Stimulated activated CD4-positive, alpha-beta T cell treated with anti-CD3 and anti-CD28 coated beads, TNF-alpha, amount 100 ng/mL, for 48 hours (primary cell): ENCODE data around the gene FSCN2.
"Not testable (repeated sequence)": the region's sequence is repeated elsewhere in the genome, so short reads cannot be mapped to it uniquely, and the experiment has no call there.

ENCODE experiments used
- DNase-seq, 3 donors: peaks; one replicate each; pipeline ENCODE4 v3.0.0-alpha.2; 2020; ENCODE audit warnings: low read depth in 3 of 3

Gene FSCN2

DNA sequence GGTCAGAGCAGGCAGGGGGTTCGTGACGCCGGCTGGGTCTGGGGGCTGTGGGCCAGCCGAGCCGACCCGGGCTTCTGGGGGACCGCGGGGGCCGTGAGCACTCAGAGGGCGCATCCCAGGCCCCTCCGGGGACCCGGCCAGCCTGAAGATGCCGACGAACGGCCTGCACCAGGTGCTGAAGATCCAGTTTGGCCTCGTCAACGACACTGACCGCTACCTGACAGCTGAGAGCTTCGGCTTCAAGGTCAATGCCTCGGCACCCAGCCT, 140 bp downstream of the FSCN2 start:
- no peak for DNase-seq

DNA sequence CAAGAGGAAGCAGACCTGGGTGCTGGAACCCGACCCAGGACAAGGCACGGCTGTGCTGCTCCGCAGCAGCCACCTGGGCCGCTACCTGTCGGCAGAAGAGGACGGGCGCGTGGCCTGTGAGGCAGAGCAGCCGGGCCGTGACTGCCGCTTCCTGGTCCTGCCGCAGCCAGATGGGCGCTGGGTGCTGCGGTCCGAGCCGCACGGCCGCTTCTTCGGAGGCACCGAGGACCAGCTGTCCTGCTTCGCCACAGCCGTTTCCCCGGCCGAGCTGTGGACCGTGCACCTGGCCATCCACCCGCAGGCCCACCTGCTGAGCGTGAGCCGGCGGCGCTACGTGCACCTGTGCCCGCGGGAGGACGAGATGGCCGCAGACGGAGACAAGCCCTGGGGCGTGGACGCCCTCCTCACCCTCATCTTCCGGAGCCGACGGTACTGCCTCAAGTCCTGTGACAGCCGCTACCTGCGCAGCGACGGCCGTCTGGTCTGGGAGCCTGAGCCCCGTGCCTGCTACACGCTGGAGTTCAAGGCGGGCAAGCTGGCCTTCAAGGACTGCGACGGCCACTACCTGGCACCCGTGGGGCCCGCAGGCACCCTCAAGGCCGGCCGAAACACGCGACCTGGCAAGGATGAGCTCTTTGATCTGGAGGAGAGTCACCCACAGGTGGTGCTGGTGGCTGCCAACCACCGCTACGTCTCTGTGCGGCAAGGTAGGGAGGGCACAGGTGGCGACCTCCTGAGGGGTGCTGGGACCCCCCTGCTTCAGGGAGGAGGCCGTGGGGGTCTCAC, 667 bp downstream of the FSCN2 start:
- DNase-seq = no peak

DNA sequence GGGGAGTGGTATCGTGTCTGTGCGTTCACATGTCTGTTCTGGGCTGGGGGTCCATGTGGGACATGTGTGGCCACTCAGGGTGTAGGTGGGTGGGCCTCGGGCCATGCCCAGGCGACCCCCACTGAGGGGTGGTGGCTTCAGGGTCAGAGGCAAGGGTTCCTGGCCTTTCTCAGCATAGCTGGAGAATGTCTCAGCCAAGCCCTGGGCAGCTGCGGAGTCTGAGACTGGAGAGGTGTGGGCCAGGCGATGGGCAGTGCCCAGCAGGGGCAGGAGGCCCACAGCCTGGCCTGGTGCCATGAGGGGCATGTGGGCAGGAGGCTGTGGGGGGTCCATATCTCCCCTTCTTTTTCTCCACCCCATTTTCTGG, 1.2 kb downstream of the FSCN2 start:
- DNase-seq = no peak

DNA sequence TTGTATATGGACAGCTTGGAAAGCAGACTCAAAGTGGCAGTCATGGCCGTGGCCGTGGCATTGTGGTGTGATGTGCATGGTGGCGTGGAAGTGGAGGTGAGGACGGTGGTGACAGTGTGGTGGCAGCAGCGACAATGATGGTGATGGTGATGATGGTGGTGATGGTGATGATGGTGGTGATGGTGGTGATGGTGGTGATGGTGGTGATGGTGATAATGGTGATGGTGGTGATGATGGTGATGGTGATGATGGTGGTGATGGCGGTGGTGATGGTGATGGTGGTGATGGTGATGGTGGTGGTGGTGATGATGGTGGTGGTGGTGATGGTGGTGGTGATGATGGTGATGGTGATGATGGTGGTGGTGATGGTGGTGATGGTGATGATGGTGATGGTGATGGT, 2.8 kb downstream of the FSCN2 start:
- DNase-seq = not testable (repeated sequence)

DNA sequence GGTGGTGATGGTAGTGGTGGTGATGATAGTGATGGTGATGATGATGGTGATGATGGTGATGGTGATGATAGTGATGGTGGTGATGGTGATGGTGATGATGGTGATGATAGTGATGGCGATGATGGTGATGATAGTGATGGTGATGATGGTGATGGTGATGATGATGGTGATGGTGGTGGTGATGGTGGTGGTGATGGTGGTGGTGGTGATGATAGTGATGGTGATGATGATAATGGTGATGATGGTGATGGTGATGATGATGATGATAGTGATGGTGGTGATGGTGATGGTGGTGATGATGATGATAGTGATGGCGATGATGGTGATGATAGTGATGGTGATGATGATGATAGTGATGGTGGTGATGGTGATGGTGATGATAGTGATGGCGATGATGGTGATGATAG, 3.8 kb downstream of the FSCN2 start:
- DNase-seq = not testable (repeated sequence)

DNA sequence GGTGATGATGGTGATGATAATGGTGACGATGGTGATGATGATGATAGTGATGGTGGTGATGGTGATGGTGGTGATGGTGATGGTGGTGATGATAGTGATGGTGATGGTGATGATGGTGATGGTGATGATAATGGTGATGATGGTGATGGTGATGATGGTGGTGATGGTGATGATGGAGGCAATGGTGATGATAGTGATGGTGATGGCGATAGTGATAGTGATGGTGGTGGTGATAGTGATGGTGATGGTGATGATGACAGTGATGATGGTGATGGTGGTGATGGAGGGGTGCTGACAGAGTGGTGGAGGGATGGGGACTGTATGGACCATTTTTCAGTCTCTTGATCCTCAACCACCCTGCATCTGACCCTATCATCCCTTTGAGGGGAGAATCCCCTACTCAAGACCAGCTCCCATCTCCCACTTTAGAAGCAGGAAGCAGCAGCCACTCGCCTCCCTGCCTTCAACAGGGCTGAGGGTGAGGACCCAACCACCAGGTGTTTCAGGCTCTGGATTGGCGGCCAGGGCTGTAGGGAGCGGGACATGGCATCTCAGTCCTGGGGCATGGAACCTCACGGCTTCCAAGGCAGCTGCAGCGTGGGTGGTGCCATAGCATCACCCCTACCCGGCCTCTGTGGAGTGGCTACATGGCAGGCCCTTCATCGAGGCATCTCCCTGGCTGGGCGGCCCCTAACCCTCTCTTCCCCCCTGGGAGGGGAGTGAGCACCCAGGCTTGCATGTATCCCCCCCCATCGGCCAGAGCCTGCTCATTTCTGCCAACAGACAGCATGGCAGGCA, 4.5 kb downstream of the FSCN2 start:
- DNase-seq = no peak

DNA sequence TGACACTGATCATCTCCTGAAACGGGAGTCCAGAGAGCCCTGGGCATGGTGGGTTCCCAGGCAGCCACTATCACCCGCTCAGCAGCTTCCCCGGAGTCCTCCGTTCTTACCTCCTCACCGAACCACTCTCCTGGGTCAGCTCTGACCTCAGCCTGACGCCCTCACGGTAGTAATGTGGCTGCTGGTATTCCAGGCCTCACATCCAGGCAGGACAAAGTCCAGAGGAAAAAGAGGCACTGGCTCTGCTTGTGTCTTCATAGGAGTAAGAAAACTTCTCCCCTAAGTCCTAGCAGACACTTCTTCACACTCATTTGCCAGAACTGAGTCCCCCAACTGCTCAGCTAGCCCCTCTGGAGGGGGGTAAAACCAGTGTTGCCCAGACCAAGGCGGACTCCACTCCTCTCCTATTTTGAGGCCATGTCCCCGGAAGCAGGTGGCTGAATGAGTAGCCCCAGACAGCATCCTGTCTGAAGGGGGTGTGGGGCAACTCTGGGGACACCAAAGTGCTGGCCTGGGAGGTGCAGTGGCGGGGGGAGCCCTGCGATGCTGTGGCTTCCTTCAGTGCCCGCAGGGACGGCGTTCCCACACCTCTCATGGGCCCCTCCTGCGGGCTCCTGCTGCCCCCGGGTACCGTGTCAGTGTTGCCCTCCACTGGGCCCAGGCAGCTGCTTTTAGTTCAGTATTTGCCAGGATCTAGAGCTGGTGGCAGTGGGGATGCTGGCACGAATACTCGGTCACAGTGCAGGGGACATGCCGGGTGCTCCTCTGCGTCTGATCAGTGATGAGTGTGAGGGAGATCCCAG, 5.4 kb downstream of the FSCN2 start:
- no peak for DNase-seq

DNA sequence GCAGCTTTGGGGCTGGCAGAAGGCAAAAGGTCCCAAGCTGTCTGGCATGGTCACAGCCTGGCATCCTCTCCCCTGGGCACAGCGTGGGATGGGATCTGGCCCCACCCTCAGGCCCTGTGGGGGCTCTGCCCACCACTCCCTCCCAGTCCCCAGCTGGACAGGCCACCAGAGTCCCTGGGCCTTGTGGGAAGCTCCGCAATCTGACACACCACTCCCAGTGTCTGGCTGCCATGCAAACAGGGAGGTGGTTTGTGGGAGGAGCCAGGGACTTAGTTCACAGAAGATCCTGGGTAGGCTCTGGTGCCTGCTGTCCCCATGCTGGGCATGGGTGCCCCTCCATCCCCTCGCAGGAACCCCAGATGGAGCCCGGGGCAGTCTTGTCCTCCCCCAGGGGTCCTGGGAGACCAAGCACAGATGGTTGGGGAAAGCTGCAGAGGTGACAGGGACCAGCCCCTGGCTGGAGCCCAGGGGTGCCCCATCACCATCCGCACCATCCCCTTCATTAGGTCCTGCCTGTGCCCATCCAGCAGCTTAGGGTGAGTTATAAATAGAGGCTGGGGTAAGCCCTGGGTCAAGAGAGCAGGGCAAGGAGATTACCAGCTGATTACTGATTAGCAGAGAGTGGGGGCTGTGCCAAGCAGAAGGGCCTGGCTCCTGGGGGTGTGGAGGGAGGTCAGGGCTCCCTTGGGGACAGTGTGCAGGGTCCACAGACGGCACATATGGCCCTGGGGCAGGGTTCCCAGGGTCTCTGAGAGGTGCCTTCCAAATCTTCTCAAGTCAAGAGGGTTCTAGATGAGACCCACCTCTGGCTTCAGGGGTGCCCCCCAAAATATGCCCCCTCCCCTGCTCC, 6.2 kb downstream of the FSCN2 start:
- no peak for DNase-seq

DNA sequence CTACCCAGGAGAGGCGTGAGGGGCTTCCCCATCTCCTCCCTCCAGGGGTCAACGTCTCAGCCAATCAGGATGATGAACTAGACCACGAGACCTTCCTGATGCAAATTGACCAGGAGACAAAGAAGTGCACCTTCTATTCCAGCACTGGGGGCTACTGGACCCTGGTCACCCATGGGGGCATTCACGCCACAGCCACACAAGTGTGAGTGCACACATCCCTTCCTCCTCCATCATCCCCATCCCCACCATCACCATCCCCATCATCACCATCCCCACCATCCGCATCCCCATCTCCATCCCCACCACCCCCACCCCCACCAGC, 6.8 kb downstream of the FSCN2 start:
- no peak for DNase-seq

DNA sequence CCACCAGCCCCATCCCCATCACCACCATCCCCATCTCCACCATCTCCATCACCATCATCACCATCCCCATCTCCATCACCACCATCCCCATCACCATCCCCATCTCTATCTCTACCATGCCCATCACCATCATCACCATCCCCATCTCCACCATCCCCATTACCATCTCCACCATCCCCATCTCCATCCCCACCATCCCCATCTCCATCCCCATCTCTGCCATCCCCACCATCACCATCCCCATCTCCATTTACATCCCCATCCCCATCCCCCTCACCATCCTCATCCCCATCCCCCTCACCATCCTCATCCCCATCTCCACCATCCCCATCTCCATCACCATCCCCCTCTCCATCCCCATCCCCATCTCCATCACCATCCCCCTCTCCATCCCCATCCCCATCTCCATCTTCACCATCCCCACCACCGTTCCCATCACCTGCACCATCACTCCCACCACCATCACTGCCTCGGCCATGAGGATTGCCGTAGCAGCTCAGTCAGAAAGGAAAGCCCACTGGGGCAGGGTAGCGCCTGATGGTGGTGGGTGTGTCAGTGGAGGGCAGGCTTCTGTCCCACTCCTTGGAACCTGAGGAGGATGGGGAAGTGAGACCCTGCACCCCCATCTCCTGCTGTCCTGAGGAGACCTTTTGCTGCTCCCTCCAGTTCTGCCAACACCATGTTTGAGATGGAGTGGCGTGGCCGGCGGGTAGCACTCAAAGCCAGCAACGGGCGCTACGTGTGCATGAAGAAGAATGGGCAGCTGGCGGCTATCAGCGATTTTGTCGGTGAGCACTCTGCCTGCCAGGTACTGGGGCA, 7.5 kb downstream of the FSCN2 start:
- no peak for DNase-seq

DNA sequence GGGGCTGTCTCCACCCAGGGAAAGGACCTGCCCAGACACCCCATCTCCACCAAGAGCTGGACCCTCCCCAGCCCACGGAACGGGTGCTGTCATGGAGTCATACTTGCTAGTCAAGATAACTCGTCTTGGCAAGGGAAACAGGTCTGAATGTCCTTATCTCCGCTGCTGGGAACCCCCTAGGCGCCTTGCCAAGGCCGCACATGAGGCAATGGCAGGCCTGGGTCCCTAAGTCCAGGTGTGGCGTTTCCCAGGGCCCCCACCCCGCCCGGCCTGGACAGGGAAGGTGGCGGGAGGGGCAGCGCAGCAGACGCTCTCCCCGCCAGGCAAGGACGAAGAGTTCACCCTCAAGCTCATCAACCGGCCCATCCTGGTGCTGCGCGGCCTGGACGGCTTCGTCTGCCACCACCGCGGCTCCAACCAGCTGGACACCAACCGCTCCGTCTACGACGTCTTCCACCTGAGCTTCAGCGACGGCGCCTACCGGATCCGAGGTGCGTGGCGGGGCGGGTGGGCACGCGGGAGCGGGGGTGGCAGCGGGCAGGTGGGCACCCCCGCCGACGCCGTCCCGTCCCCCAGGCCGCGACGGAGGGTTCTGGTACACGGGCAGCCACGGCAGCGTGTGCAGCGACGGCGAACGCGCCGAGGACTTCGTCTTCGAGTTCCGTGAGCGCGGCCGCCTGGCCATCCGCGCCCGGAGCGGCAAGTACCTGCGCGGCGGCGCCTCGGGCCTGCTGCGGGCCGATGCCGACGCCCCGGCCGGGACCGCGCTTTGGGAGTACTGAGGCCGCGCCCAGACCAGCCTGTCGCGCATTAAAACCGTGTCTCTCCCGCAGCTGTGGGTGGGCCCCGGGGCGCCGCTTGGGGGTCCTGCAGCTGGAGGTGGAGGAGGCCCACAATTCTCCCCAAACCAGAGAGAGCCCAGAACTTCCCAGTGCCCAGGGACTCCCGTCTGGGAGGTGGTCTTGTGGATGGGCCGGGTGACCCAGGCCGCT, 8.4 kb downstream of the FSCN2 start:
- DNase-seq = no peak

DNA sequence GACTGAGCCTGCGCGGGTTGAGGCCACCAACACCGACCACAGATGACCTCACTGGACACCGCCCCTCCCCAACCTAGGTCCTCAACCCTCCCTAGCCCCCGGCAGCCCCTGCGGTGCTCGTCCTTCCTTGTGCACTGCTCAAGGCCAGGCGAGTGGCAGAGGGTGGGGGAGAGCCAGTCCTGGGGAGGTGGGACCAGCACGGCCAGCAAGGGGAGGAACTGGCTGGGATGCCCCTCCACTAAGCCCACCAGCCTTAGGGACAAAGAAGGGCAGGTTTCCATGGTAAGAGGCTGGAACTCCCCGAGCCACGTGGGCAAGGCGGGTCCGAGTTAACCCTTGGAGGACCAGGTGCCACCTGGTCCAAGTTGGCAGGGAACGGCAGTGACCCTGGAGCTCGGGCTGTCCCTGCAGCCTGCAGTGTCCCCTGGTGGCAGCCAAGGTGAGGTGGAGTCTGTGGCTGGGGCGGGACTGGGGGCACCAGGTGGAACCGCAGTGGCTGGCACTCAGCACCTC, 9.2 kb downstream of the FSCN2 start:
- no peak for DNase-seq

DNA sequence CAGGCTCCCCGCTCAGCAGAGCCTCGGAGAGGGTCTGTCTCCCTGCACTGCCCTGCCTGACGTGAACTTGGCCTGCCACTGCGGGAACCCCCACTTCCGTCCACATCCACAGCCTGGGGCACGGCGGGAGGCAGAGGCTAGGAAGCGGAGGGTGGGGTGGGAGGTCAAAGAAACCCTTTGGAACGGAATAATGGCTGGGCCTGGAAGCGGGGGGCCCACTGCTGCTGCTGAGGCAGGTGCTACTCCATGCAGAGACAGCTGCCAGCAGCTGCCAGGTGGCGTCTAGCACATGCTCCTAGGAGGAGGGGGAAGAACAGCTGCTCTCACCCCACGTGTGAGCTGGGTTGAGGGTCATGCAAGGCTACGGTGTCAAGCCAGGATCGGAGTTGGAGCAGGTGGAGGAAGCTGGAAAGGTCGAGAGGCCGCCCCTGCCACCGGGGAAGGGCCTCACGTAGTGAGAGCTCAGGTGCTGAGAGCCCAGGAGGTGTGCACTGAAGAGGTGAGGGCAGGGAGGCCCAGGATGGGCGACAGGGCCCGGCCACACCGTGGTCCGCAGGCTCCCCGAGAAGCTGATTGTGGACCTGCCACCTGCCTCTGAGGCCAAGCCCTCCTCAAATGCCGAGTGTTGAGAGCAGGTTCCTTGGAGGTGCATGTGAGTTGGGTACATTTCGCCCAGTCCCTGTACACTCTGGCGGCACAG, 9.8 kb downstream of the FSCN2 start:
- DNase-seq = no peak

DNA sequence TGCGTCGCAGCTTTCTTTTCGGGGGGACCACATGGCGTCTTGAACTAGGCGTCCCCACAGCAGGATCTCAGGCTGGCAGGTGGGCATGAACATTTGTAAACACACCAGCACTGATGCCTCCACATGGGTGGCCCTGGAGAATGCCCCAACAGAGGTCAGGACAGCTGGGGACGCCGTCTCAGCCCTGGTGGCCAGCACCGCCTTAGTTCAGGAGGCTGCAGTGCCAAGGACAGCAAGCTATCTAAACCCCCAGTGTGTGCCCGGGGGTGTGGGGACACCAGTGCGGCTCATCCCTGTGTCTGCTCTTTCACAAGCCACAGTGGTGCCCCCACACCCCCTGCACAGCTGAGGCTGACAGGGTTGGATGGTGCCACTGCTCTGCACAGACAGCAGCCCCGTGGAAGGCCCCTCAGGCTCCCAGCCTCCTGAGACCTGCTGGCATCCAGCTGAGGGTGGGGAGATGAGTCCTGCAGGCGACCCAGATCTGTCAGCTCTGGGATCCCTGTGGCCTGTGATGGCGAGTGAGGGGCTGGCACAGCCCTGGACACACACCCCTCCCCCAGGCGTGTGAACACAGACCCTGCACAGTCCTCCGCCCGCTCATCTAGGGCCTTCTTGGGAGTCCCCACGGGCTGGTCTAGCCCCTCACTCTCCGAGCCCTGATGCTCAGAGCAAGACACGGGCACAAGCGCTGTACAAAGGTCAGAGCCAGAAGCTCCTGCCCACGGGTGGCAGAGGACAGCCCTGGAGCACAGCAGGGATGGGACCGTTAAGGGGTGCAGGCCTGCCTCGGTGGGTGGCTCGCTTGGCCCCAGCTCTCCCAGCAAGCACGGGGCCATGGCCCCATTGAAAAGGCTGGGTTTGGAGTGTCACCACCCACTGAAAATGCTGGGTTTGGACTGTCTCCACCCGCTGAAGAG, 10.7 kb downstream of the FSCN2 start:
- DNase-seq = no peak

DNA sequence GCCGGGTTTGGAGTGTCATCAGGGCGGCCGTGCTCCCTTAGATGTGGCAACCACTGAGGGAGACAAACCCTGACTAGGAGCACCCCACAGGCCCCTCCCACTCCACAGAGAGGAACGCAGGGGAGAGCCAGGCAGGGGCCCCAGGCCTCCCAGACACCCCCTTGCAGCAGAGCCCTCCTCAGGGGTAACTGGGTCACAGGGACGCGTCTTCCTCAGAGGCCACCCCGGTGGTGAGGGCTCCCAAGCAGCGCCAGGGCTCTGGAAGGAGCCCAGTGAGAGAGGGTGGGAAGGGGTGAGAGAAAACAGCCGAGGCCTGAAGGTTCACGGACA, 11.4 kb downstream of the FSCN2 start:
- DNase-seq = no peak

DNA sequence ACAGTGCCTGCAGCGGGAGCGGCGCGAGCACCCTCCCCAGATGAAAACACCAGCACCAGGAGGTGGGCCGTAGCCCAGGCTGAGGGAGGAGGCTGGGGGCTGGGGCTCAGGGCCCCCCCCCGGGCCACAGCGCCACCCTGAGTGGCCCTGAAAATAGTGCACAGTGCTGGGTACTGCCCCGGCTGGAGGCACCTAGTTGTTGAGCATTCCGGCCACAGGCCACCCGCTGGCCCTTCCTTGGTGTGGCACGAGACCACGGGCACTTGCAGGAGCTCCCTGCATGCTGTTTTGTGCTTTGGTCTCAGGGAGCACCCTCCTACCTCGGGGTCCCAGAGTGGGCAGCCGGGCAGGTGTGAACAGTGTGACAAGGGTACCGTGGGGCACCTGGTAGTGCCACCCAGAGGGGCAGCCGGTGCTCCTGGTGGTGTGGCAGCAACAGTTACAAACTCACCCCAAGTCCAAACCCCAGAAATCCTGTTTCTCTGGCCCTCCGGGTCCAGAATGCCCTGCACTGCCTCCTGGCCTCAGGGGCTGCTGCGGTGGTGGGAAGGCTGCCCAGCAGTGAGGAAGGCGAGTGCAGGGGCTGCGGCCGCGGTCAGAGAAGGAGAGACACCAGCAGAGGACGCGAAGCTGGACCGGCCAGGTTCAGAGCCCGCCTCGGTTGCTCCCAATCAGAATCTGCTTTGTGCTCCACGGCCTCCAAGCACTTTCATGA, 11.9 kb downstream of the FSCN2 start:
- DNase-seq = no peak

DNA sequence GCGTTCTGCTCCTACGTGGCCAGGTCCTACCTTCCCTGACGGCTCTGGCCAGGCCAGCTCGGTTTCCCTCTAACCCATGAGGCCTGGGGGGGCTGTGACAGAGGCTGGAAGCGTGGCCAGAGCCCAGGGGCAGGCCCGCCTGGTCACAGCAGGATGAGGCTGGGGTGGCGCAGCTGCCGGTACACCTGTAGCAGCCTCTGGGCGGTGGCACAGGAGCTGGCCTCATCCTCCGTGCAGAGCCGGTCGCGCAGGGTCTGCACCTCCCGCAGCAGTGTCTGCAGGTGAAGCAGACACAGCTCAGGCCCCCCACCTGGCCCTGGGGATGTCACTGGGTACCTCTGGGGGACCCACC, 12.5 kb downstream of the FSCN2 start:
- DNase-seq = no peak

DNA sequence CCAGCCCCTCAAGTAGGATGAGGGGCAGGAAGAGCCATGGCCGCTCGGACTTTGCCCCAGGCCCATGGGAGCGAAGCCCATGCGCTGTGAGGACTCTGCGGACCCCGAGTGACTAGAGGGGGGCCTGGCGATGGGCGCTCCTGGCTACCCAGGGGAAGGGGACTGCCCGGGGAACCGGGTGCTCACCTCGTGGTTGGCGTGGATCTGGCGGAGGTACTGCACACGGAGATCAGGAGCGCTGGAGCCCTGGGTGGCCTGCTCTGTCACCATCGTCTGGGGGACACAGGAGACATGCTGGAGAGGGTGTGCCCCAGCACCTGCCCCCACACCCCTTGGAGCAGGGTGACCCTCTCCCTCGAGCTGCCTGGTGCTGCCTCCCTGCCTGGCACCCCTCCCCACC, 12.9 kb downstream of the FSCN2 start:
- no peak for DNase-seq
